IMR-90 (cell line): ENCODE measurements around the gene PHKG2. TPM values are rescaled to one million over a fixed set of nuclear protein-coding genes. Genes with fewer than 3 reads are reported as not detected.

Source experiments
- ATAC-seq: fragments of 200-7000 bp; cut with Tn5 transposase; 2 replicates; pipeline ENCODE4 v1.9.1; 2020; ENCODE audit warnings: low read depth, mild to moderate bottlenecking, moderate library complexity
- BruUV-seq: library from RNA; stranded (reverse); fragments of 400-500 nt; replicated peaks from 2 replicates; lab custom pipeline; 2021; lab: Mats Ljungman, UMichigan
- CTCF ChIA-PET: fragments of 300-600 bp; formaldehyde crosslinking; extraction: SDS; loops from one replicate; lab custom pipeline; 2021; ENCODE audit warnings: antibody characterized with exemption; lab: Yijun Ruan, JAX
- POLR2A ChIA-PET: fragments of 300-600 bp; sonication (Branson Sonifier 250); formaldehyde crosslinking; loops from one replicate; lab custom pipeline; 2022; ENCODE audit warnings: antibody characterized with exemption; ENCODE audit not compliant: unreplicated experiment; lab: Charles Lee
- DNase-seq: peaks from one replicate; pipeline ENCODE4 v3.0.0; 2013
- H2AFZ ChIP-seq: replicated peaks from 2 replicates; pipeline ENCODE3; 2013; ENCODE audit warnings: low read length, mild to moderate bottlenecking; ENCODE audit not compliant: poor library complexity
- H2AK5ac ChIP-seq: 2 replicates; pipeline ENCODE4 v1.6.1; 2013; ENCODE audit warnings: low read depth, low read length, inconsistent platforms
- H2AK9ac ChIP-seq: replicated peaks from 2 replicates; pipeline ENCODE3; 2013; ENCODE audit warnings: mild to moderate bottlenecking, low read depth, low read length, moderate library complexity; ENCODE audit not compliant: poor library complexity
- H2BK120ac ChIP-seq: 2 replicates; pipeline ENCODE4 v1.6.1; 2013; ENCODE audit warnings: low read depth, low read length, inconsistent platforms
- H2BK15ac ChIP-seq: 3 replicates; pipeline ENCODE4 v1.6.1; 2013; ENCODE audit warnings: low read depth, low read length, inconsistent platforms
- H2BK20ac ChIP-seq: 2 replicates; pipeline ENCODE4 v1.6.1; 2013; ENCODE audit warnings: low read depth, mild to moderate bottlenecking, inconsistent platforms, low read length, moderate library complexity
- H2BK5ac ChIP-seq: 2 replicates; pipeline ENCODE4 v1.6.1; 2013; ENCODE audit warnings: mild to moderate bottlenecking, low read depth, low read length, inconsistent platforms; ENCODE audit not compliant: poor library complexity, severe bottlenecking
- H3K14ac ChIP-seq: replicated peaks from 2 replicates; pipeline ENCODE4 v1.6.1; 2013; ENCODE audit warnings: low read depth, low read length, inconsistent platforms
- H3K18ac ChIP-seq: 2 replicates; pipeline ENCODE4 v1.6.1; 2013; ENCODE audit warnings: low read depth, low read length, control low read depth
- H3K23ac ChIP-seq: 2 replicates; pipeline ENCODE4 v1.6.1; 2013; ENCODE audit warnings: low read depth, low read length, inconsistent platforms
- H3K27ac ChIP-seq: 2 replicates; pipeline ENCODE4 v1.5.1; 2013; ENCODE audit warnings: mild to moderate bottlenecking, control low read depth, low read length; ENCODE audit not compliant: insufficient read depth
- H3K27me3 ChIP-seq: 2 replicates; pipeline ENCODE4 v1.6.1; 2013; ENCODE audit warnings: low read length; ENCODE audit not compliant: control insufficient read depth, insufficient read depth
- H3K36me3 ChIP-seq: 2 replicates; pipeline ENCODE4 v1.6.1; 2013; ENCODE audit warnings: low read length, mixed read lengths; ENCODE audit not compliant: control insufficient read depth, insufficient read depth
- H3K4ac ChIP-seq: 2 replicates; pipeline ENCODE4 v1.6.1; 2013; ENCODE audit warnings: low read depth, low read length, inconsistent platforms
- H3K4me1 ChIP-seq: 2 replicates; pipeline ENCODE4 v1.6.1; 2013; ENCODE audit warnings: low read length, mixed read lengths; ENCODE audit not compliant: control insufficient read depth, insufficient read depth
- H3K4me2 ChIP-seq: 2 replicates; pipeline ENCODE4 v1.6.1; 2013; ENCODE audit warnings: low read depth, mild to moderate bottlenecking, control low read depth, low read length, moderate library complexity
- H3K4me3 ChIP-seq: 2 replicates; pipeline ENCODE4 v1.5.1; 2013; ENCODE audit warnings: low read depth, mild to moderate bottlenecking, control low read depth, low read length, moderate library complexity; ENCODE audit not compliant: insufficient read depth
- H3K56ac ChIP-seq: 2 replicates; pipeline ENCODE4 v1.6.1; 2013; ENCODE audit warnings: low read length, inconsistent platforms; ENCODE audit not compliant: insufficient read depth; ENCODE audit errors: extremely low read depth
- H3K79me1 ChIP-seq, 2 experiments: 2 replicates each; pipeline ENCODE4 v1.6.1; 2013; ENCODE audit warnings: low read length in 2 of 2, inconsistent platforms in 1 of 2, low read depth in 1 of 2
- H3K9ac ChIP-seq: 2 replicates; pipeline ENCODE4 v1.6.1; 2013; ENCODE audit warnings: low read depth, low read length, control low read depth
- H3K9me1 ChIP-seq: 2 replicates; pipeline ENCODE4 v1.6.1; 2013; ENCODE audit warnings: low read length, inconsistent platforms; ENCODE audit not compliant: insufficient read depth
- H3K9me3 ChIP-seq: 2 replicates; pipeline ENCODE4 v1.6.1; 2013; ENCODE audit warnings: low read length; ENCODE audit not compliant: control insufficient read depth, insufficient read depth
- H4K20me1 ChIP-seq: 2 replicates; pipeline ENCODE4 v1.6.1; 2013; ENCODE audit warnings: low read length, inconsistent platforms; ENCODE audit not compliant: insufficient read depth
- H4K5ac ChIP-seq: 2 replicates; pipeline ENCODE4 v1.6.1; 2013; ENCODE audit warnings: mild to moderate bottlenecking, low read depth, low read length, control low read depth
- H4K8ac ChIP-seq, 2 experiments: 2 replicates each; pipeline ENCODE4 v1.6.1; 2013; ENCODE audit warnings: low read depth in 2 of 2, low read length in 2 of 2, control low read depth in 1 of 2, inconsistent platforms in 1 of 2
- H4K91ac ChIP-seq: 2 replicates; pipeline ENCODE4 v1.6.1; 2013; ENCODE audit warnings: low read depth, low read length, inconsistent platforms; ENCODE audit not compliant: insufficient read depth
- CEBPB ChIP-seq: IDR thresholded peaks from 2 replicates; pipeline ENCODE4 v1.6.1; 2012; ENCODE audit warnings: low read depth, low read length, improper control_type of control experiment
- ELK1 ChIP-seq: fragments of 150-350 bp; IDR thresholded peaks from 2 replicates; pipeline ENCODE4 v1.6.1; 2016; ENCODE audit warnings: low read depth, mild to moderate bottlenecking, low read length, moderate library complexity, borderline replicate concordance
- RCOR1 ChIP-seq: IDR thresholded peaks from 2 replicates; pipeline ENCODE4 v1.6.1; 2012; ENCODE audit warnings: mild to moderate bottlenecking, low read length, improper control_type of control experiment; ENCODE audit not compliant: insufficient replicate concordance
- WGBS, 2 experiments: methylation state at CpG; one replicate each; pipeline versions ENCODE4 v1.1.5 to v1.1.7; 2013; ENCODE audit warnings: missing lambda C conversion rate in 2 of 2; ENCODE audit not compliant: insufficient read length in 1 of 2; ENCODE audit errors: extremely low coverage in 2 of 2; 5-methylcytosine and 5-hydroxymethylcytosine counted together
- dilution Hi-C: fragments of 300-500 bp; cut with HindIII; formaldehyde crosslinking; loops from one replicate; pipeline ENCODE4 v1.14.3; 2018; ENCODE audit warnings: low sequenced_read_pairs; ENCODE audit not compliant: unreplicated experiment
- in situ Hi-C: fragments of 300-500 bp; cut with MboI; formaldehyde crosslinking; loops from 3 replicates; pipeline ENCODE4 v1.14.3; 2019; ENCODE audit warnings: low sequenced_read_pairs, inconsistent platforms, mixed read lengths
- intact Hi-C: fragments of 100-400 bp; cut with micrococcal nuclease; formaldehyde crosslinking; loops from 2 replicates; pipeline ENCODE4 v1.10.0; 2022
- polyA plus RNA-seq, 3 experiments: library from polyadenylated mRNA; depleted of rRNA; stranded (reverse); fragments of >200 nt; gene quantifications; 2 replicates each; pipeline ENCODE4 v1.2.3, GENCODE V29; 2012; ENCODE audit warnings: low replicate concordance in 1 of 3
- total RNA-seq: library from RNA; depleted of rRNA; stranded (reverse); fragments of >200 nt; gene quantifications from 2 replicates; pipeline ENCODE4 v1.2.3, GENCODE V29; 2012

PHKG2 gene
- total and polyA plus RNA-seq, 2 of the 4 experiments (the other 2 are of a cell fraction): 26.0 to 38.9 TPM

- in situ Hi-C loops (no loop called here), intact Hi-C loops (loop anchor here (5.0 kb wide), 1 partner anchor 161 kb away; the partner anchor contains the start of gene FBXL19), dilution Hi-C loops (no loop called here)
- DNase-seq: no peak
- Histone ChIP-seq H3K9me1 (0 out of 2 replicates have a peak, but pooled peaks cover 4% of the 10 kb centered on the region), H2AK5ac (no peak overlapping the region), H3K79me1 (peaks cover 20 to 52% of the 10 kb centered on the region in 2 experiments), H3K14ac (no peak overlapping the region), H3K23ac (peak overlapping the region; percentile 63; the same call in 1 of the 2 replicates), H2AFZ (peak overlapping the region; percentile 100), H2BK20ac (no peak overlapping the region), H3K4me2 (peak overlapping the region; percentile 92), H2BK15ac (no peak overlapping the region), H4K8ac (no peak overlapping the region), H4K20me1 (peaks cover 17% of the 10 kb centered on the region), H3K27me3 (no peaks in the 10 kb centered on the region), H3K4me1 (peaks cover 12% of the 10 kb centered on the region), H3K56ac (no peak overlapping the region; the same call in 1 of the 2 replicates), H4K5ac (no peak overlapping the region), H3K9ac (peak overlapping the region; percentile 11), H3K4me3 (peak overlapping the region; percentile 77), H3K36me3 (peaks cover 37% of the 10 kb centered on the region), H3K9me3 (no peaks in the 10 kb centered on the region), H4K91ac (no peak overlapping the region), H2BK120ac (no peak overlapping the region), H3K4ac (no peak overlapping the region), H3K18ac (no peak overlapping the region), H3K27ac (peak overlapping the region; percentile 31; the same call in 1 of the 2 replicates), H2AK9ac (peak overlapping the region; percentile 87), H2BK5ac (no peak overlapping the region)
- peak; percentile 1; the same call in 1 of the 2 replicates for ATAC-seq
- TF ChIP-seq ELK1: no peak
- TF ChIP-seq RCOR1: peak; percentile 9
- no peak for TF ChIP-seq CEBPB
- POLR2A ChIA-PET: no interaction called here
- CTCF ChIA-PET: no interaction called here
- no TSS peak for BruUV-seq
- WGBS, 2 experiments: 90% methylated on average over 2 of the region's 26 CpGs; no CpG with 5 or more reads in 1 of the 2 experiments
Measured at GRCh38 chr16:30760577-30761426, 12.6 kb downstream of the PHKG2 start.
